ENCODE data around the gene ZNF736.

The ZNF736 gene

GRCh38 chr7:64313740-64314491 lies at the start of gene ZNF736:
TSS of gene ZNF736 (plus strand) at chr7:64313961. CDS start at chr7:64314151, 190 bp downstream.
- H3K36me3 ChIP-seq (ENCODE audit: control insufficient read depth in 2 of 2, insufficient read depth in 1 of 2, low read length in 2 of 2) = peaks cover 0 to 16% of the 10 kb centered on the region in 2 experiments; a peak in 1 of 3 replicates
- TF ChIP-seq, protein P1, sequence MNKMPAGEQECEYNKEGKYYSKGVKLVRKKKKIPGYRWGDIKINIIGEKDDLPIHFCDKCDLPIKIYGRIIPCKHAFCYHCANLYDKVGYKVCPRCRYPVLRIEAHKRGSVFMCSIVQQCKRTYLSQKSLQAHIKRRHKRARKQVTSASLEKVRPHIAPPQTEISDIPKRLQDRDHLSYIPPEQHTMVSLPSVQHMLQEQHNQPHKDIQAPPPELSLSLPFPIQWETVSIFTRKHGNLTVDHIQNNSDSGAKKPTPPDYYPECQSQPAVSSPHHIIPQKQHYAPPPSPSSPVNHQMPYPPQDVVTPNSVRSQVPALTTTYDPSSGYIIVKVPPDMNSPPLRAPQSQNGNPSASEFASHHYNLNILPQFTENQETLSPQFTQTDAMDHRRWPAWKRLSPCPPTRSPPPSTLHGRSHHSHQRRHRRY (tag by site-specific recombination; IDR thresholded peaks at IDR 0.05) = no peak
- TF ChIP-seq ZNF335 (tag by site-specific recombination; conservative IDR thresholded peaks at IDR 0.05) (peak; percentile 69), ZNF157 (tag by site-specific recombination; IDR thresholded peaks at IDR 0.05) (no peak), HOXD13 (CRISPR knock-in tag; IDR thresholded peaks at IDR 0.05; ENCODE audit: borderline replicate concordance) (peak; percentile 29; the same call in 1 of the 2 replicates), SP3 (tag by site-specific recombination; IDR thresholded peaks at IDR 0.05) (peak; percentile 42; the same call in 1 of the 2 replicates), ZFHX2 (tag by site-specific recombination; conservative IDR thresholded peaks at IDR 0.05) (peak; percentile 10; the same call in 1 of the 2 replicates), ZNF600 (tag by site-specific recombination; IDR thresholded peaks at IDR 0.05) (peak; percentile 65), GLIS1 (tag by site-specific recombination; IDR thresholded peaks at IDR 0.05) (0 out of 2 replicates have a peak, but pooled peaks have one; percentile 11), SP2 (tag by site-specific recombination; IDR thresholded peaks at IDR 0.05) (peak; percentile 76), ZBTB17 (tag by site-specific recombination; IDR thresholded peaks at IDR 0.05) (peak; percentile 35; the same call in 1 of the 2 replicates), ZNF791 (tag by site-specific recombination; IDR thresholded peaks at IDR 0.05) (no peak), ZBTB1 (tag by site-specific recombination; IDR thresholded peaks at IDR 0.05) (no peak)
- TF ChIP-seq, protein P2, sequence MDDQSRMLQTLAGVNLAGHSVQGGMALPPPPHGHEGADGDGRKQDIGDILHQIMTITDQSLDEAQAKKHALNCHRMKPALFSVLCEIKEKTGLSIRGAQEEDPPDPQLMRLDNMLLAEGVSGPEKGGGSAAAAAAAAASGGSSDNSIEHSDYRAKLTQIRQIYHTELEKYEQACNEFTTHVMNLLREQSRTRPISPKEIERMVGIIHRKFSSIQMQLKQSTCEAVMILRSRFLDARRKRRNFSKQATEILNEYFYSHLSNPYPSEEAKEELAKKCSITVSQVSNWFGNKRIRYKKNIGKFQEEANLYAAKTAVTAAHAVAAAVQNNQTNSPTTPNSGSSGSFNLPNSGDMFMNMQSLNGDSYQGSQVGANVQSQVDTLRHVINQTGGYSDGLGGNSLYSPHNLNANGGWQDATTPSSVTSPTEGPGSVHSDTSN (CRISPR knock-in tag; IDR thresholded peaks at IDR 0.05) = 0 out of 2 replicates have a peak, but pooled peaks have one; percentile 45
- TF ChIP-seq, protein P3, sequence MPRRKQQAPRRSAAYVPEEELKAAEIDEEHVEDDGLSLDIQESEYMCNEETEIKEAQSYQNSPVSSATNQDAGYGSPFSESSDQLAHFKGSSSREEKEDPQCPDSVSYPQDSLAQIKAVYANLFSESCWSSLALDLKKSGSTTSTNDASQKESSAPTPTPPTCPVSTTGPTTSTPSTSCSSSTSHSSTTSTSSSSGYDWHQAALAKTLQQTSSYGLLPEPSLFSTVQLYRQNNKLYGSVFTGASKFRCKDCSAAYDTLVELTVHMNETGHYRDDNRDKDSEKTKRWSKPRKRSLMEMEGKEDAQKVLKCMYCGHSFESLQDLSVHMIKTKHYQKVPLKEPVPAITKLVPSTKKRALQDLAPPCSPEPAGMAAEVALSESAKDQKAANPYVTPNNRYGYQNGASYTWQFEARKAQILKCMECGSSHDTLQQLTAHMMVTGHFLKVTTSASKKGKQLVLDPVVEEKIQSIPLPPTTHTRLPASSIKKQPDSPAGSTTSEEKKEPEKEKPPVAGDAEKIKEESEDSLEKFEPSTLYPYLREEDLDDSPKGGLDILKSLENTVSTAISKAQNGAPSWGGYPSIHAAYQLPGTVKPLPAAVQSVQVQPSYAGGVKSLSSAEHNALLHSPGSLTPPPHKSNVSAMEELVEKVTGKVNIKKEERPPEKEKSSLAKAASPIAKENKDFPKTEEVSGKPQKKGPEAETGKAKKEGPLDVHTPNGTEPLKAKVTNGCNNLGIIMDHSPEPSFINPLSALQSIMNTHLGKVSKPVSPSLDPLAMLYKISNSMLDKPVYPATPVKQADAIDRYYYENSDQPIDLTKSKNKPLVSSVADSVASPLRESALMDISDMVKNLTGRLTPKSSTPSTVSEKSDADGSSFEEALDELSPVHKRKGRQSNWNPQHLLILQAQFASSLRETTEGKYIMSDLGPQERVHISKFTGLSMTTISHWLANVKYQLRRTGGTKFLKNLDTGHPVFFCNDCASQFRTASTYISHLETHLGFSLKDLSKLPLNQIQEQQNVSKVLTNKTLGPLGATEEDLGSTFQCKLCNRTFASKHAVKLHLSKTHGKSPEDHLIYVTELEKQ (tag by site-specific recombination; IDR thresholded peaks at IDR 0.05; ENCODE audit: borderline replicate concordance) = 0 out of 2 replicates have a peak, but pooled peaks have one; percentile 15
- ChIA-PET CTCF (interaction anchor here (0.7 kb wide), 2 partner anchors 17 to 235 kb away, joined by 3 read pairs; no protein-coding TSS in a partner anchor), POLR2A (interaction anchor here (0.5 to 2.2 kb wide), 4 partner anchors 9 to 591 kb away, joined by 3 to 16 read pairs (median 4); partner anchors contain the start of gene ZNF680)
- peak within 1 kb of the TSS; percentile 67 for H3K4me3 ChIP-seq (ENCODE audit: low read depth, low read length)
- H3K4me1 ChIP-seq (ENCODE audit: control insufficient read depth, insufficient read depth, low read length) = no peaks in the 10 kb centered on the region
- no peaks in the 10 kb centered on the region for H3K9me3 ChIP-seq (ENCODE audit: control insufficient read depth, insufficient read depth, low read depth, low read length)
- peak within 1 kb of the TSS; percentile 72 for H3K27ac ChIP-seq (ENCODE audit: extremely low read depth, low read depth, low read length)

GRCh38 chr7:64266341-64266919 lies 47.3 kb upstream of the ZNF736 start:
- CTCF ChIA-PET = no interaction called here
- H3K36me3 ChIP-seq (ENCODE audit: control insufficient read depth in 2 of 2, insufficient read depth in 1 of 2, low read length in 2 of 2) = no peaks in the 10 kb centered on the region
- no peak overlapping the region for H3K27ac ChIP-seq (ENCODE audit: extremely low read depth, low read depth, low read length)
- H3K4me3 ChIP-seq (ENCODE audit: low read depth, low read length) = no peak overlapping the region
- H3K9me3 ChIP-seq (ENCODE audit: control insufficient read depth, insufficient read depth, low read depth, low read length) = no peaks in the 10 kb centered on the region
- H3K4me1 ChIP-seq (ENCODE audit: control insufficient read depth, insufficient read depth, low read length) = no peaks in the 10 kb centered on the region
- no peak for TF ChIP-seq ZNF274 (IDR thresholded peaks at IDR 0.05; ENCODE audit: low read length)
- peak; percentile 74; the same call in 1 of the 2 replicates for TF ChIP-seq ZNF274 (tag by site-specific recombination; IDR thresholded peaks at IDR 0.05; ENCODE audit: borderline replicate concordance)
- TF ChIP-seq, protein P4, sequence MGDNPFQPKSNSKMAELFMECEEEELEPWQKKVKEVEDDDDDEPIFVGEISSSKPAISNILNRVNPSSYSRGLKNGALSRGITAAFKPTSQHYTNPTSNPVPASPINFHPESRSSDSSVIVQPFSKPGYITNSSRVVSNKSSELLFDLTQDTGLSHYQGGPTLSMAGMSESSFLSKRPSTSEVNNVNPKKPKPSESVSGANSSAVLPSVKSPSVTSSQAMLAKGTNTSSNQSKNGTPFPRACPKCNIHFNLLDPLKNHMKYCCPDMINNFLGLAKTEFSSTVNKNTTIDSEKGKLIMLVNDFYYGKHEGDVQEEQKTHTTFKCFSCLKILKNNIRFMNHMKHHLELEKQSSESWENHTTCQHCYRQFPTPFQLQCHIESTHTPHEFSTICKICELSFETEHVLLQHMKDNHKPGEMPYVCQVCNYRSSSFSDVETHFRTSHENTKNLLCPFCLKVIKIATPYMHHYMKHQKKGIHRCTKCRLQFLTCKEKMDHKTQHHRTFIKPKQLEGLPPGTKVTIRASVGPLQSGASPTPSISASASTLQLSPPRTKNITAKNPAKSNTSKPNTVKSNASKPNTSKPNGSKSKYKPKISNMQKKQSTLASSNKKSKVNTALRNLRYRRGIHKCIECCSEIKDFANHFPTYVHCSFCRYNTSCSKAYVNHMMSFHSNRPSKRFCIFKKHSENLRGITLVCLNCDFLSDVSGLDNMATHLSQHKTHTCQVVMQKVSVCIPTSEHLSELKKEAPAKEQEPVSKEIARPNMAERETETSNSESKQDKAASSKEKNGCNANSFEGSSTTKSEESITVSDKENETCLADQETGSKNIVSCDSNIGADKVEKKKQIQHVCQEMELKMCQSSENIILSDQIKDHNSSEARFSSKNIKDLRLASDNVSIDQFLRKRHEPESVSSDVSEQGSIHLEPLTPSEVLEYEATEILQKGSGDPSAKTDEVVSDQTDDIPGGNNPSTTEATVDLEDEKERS (tag by site-specific recombination; IDR thresholded peaks at IDR 0.05) = no peak
- no peak for TF ChIP-seq KLF9 (tag by site-specific recombination; IDR thresholded peaks at IDR 0.05; ENCODE audit: low read depth)
- no peak for TF ChIP-seq YY2 (tag by site-specific recombination; IDR thresholded peaks at IDR 0.05)
- peak; percentile 57 for TF ChIP-seq SETDB1 (IDR thresholded peaks at IDR 0.05; ENCODE audit: insufficient read length, low read length)
- no peak for TF ChIP-seq ZNF624 (tag by site-specific recombination; IDR thresholded peaks at IDR 0.05)
- POLR2A ChIA-PET = no interaction called here
